Endothelial cell of umbilical vein (primary cell): ENCODE results near the gene ARNT2. TPM values are rescaled to one million over a fixed set of nuclear protein-coding genes. Genes with fewer than 3 reads are reported as not detected.

Source experiments
- BruUV-seq: library from RNA; stranded (reverse); fragments of 400-500 nt; replicated peaks from 2 replicates; lab custom pipeline; 2021; lab: Mats Ljungman, UMichigan
- CTCF ChIA-PET: fragments of 300-600, 350-600 bp; sonication (Branson Sonifier 250); formaldehyde crosslinking; loops from one replicate; lab custom pipeline; 2021; ENCODE audit warnings: antibody characterized with exemption, inconsistent platforms; lab: Charles Lee
- POLR2A ChIA-PET: fragments of 300-600, 350-600 bp; sonication (Branson Sonifier 250); formaldehyde crosslinking; loops from one replicate; lab custom pipeline; 2021; ENCODE audit warnings: antibody characterized with exemption, inconsistent platforms; lab: Charles Lee
- DNase-seq: peaks from one replicate; pipeline ENCODE4 v3.0.0-alpha.2; 2011; ENCODE audit warnings: low read depth, low spot score
- FAIRE-seq: peaks from 2 replicates; lab custom pipeline; 2011; peaks lifted over from hg19 to GRCh38; lab: Jason Lieb, UNC
- H2AFZ ChIP-seq: 2 replicates; pipeline ENCODE4 v1.6.0; 2012; ENCODE audit warnings: low read depth, low read length, control low read depth, inconsistent platforms
- H3K27ac ChIP-seq: 2 replicates; pipeline ENCODE4 v1.5.1; 2011; ENCODE audit warnings: low read depth, mild to moderate bottlenecking, control low read depth, low read length, moderate library complexity; ENCODE audit not compliant: insufficient read depth
- H3K27me3 ChIP-seq, 2 experiments: 2 replicates each; pipeline versions ENCODE4 v1.6.0 to v1.6.1; 2011; ENCODE audit warnings: low read length in 2 of 2, mixed read lengths in 1 of 2; ENCODE audit not compliant: control insufficient read depth in 2 of 2, insufficient read depth in 2 of 2
- H3K36me3 ChIP-seq, 2 experiments: 2 replicates in 1 of 2; 3 replicates in 1 of 2; pipeline ENCODE4 v1.5.1; 2011; ENCODE audit warnings: low read length in 2 of 2, mild to moderate bottlenecking in 1 of 2, moderate library complexity in 1 of 2; ENCODE audit not compliant: control insufficient read depth in 2 of 2, insufficient read depth in 2 of 2; ENCODE audit errors: extremely low read depth in 1 of 2
- H3K4me1 ChIP-seq: 3 replicates; pipeline ENCODE4 v1.5.1; 2011; ENCODE audit warnings: mild to moderate bottlenecking, low read length; ENCODE audit not compliant: control insufficient read depth, insufficient read depth; ENCODE audit errors: extremely low read depth
- H3K4me2 ChIP-seq: 2 replicates; pipeline ENCODE4 v1.6.1; 2011; ENCODE audit warnings: low read length, control low read depth, mixed read lengths; ENCODE audit not compliant: insufficient read depth
- H3K4me3 ChIP-seq, 3 experiments: fragments of 200-600 bp in 1 of 3; sonication (generic), shearing (Covaris generic) in 1 of 3; replicated peaks in 1 of 3; 2 replicates each; pipeline ENCODE4 v1.5.1; 2011 to 2016; ENCODE audit warnings: control low read depth in 3 of 3, low read length in 3 of 3, mild to moderate bottlenecking in 2 of 3, inconsistent platforms in 1 of 3, low read depth in 1 of 3, moderate library complexity in 1 of 3; ENCODE audit not compliant: insufficient read depth in 1 of 3
- H3K79me2 ChIP-seq: 2 replicates; pipeline ENCODE4 v1.6.0; 2012; ENCODE audit warnings: low read length, inconsistent platforms; ENCODE audit not compliant: control insufficient read depth, insufficient read depth
- H3K9ac ChIP-seq: replicated peaks from 2 replicates; pipeline ENCODE3; 2011; ENCODE audit warnings: low read length, control low read depth; ENCODE audit not compliant: insufficient read depth; ENCODE audit errors: extremely low read depth
- H3K9me1 ChIP-seq: replicated peaks from 3 replicates; pipeline ENCODE4 v1.6.0; 2011; ENCODE audit warnings: mild to moderate bottlenecking, low read length; ENCODE audit not compliant: control insufficient read depth, insufficient read depth; ENCODE audit errors: extremely low read depth
- H3K9me3 ChIP-seq: replicated peaks from 2 replicates; pipeline ENCODE4 v1.5.1; 2012; ENCODE audit warnings: low read length, inconsistent platforms; ENCODE audit not compliant: control insufficient read depth, insufficient read depth
- H4K20me1 ChIP-seq: replicated peaks from 2 replicates; pipeline ENCODE3; 2011; ENCODE audit warnings: mild to moderate bottlenecking, low read length; ENCODE audit not compliant: control insufficient read depth, insufficient read depth; ENCODE audit errors: extremely low read depth
- FOS ChIP-seq: IDR thresholded peaks from 2 replicates; pipeline ENCODE4 v1.6.1; 2011; ENCODE audit warnings: mild to moderate bottlenecking, low read length, moderate library complexity, borderline replicate concordance; ENCODE audit not compliant: insufficient read depth
- JUN ChIP-seq: IDR thresholded peaks from 2 replicates; pipeline ENCODE4 v1.6.1; 2011; ENCODE audit warnings: borderline replicate concordance, low read depth; ENCODE audit not compliant: insufficient read length, insufficient read depth
- MAX ChIP-seq: IDR thresholded peaks from 2 replicates; pipeline ENCODE4 v1.6.1; 2011; ENCODE audit not compliant: insufficient read depth, insufficient read length
- MYC ChIP-seq: IDR thresholded peaks from one replicate; pipeline ENCODE4 v1.6.1; 2011; ENCODE audit warnings: mild to moderate bottlenecking, low read depth, low read length
- POLR2A ChIP-seq: IDR thresholded peaks from 2 replicates; pipeline ENCODE4 v1.6.1; 2012; ENCODE audit warnings: low read depth, mild to moderate bottlenecking, control low read depth, low read length
- dilution Hi-C: fragments of 300-500 bp; cut with MboI; formaldehyde crosslinking; loops from one replicate; pipeline ENCODE4 v1.15.0; 2019; ENCODE audit warnings: low sequenced_read_pairs; ENCODE audit not compliant: extremely low pct_ligation_motif_present
- intact Hi-C: fragments of 100-400 bp; cut with micrococcal nuclease; formaldehyde crosslinking; loops from one replicate; pipeline ENCODE4 v1.10.0; 2022
- polyA plus RNA-seq, 4 experiments: library from polyadenylated mRNA; depleted of rRNA in 3 of 4; stranded (reverse) in 3 of 4; unstranded in 1 of 4; fragments of >200 nt; gene quantifications; 2 replicates each; pipeline versions ENCODE4 v1.2.1 to v1.2.3, GENCODE V29; 2011 to 2012; ENCODE audit warnings: missing spikeins in 1 of 4
- total RNA-seq: library from RNA; stranded (reverse); gene quantifications from 2 replicates; pipeline ENCODE4 v1.2.3, GENCODE V29; 2021
- TF ChIP-seq, protein P1 (sequence below), 2 donors: IDR thresholded peaks; 1 replicate in 1 of 2; 2 replicates in 1 of 2; pipeline ENCODE4 v1.5.1; 2011; ENCODE audit warnings: low read length in 2 of 2, mild to moderate bottlenecking in 2 of 2, moderate library complexity in 2 of 2, control low read depth in 1 of 2, inconsistent platforms in 1 of 2, low read depth in 1 of 2; ENCODE audit not compliant: insufficient read depth in 1 of 2; ENCODE audit errors: extremely low read depth in 1 of 2

The ARNT2 gene
- total and polyA plus RNA-seq, 2 donors (not counting 3 experiments of a cell fraction or from before 2014, with no cell fraction given), result 0.03 to 0.20 TPM

- ChIA-PET CTCF (interaction anchor here (1.5 kb wide), 1 partner anchor 509 kb away, joined by 4 read pairs; no protein-coding TSS in a partner anchor), POLR2A (no interaction called here)
- H3K9me1 ChIP-seq, result no peaks in the 10 kb centered on the region
- H3K36me3 ChIP-seq, result no peaks in the 10 kb centered on the region
- H3K9me3 ChIP-seq, result no peaks in the 10 kb centered on the region
- dilution Hi-C loops, result no loop called here
- no peak overlapping the region for H3K4me2 ChIP-seq
- no peaks in the 10 kb centered on the region for H3K4me1 ChIP-seq
- no peak overlapping the region for H3K4me3 ChIP-seq
- H3K27ac ChIP-seq, result no peak overlapping the region
- TF ChIP-seq JUN, result no peak
- TF ChIP-seq MYC, result no peak
- no peak for TF ChIP-seq MAX
- no peak for TF ChIP-seq FOS
- TF ChIP-seq, protein P1, sequence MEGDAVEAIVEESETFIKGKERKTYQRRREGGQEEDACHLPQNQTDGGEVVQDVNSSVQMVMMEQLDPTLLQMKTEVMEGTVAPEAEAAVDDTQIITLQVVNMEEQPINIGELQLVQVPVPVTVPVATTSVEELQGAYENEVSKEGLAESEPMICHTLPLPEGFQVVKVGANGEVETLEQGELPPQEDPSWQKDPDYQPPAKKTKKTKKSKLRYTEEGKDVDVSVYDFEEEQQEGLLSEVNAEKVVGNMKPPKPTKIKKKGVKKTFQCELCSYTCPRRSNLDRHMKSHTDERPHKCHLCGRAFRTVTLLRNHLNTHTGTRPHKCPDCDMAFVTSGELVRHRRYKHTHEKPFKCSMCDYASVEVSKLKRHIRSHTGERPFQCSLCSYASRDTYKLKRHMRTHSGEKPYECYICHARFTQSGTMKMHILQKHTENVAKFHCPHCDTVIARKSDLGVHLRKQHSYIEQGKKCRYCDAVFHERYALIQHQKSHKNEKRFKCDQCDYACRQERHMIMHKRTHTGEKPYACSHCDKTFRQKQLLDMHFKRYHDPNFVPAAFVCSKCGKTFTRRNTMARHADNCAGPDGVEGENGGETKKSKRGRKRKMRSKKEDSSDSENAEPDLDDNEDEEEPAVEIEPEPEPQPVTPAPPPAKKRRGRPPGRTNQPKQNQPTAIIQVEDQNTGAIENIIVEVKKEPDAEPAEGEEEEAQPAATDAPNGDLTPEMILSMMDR (IDR thresholded peaks at IDR 0.05; ENCODE audit: extremely low read depth in 1 of 2, insufficient read depth in 1 of 2, low read depth in 1 of 2, low read length in 2 of 2), result no peak
- TF ChIP-seq POLR2A, result no peak
- BruUV-seq, result no TSS peak
- FAIRE-seq (no peak), DNase-seq (no peak)
- H4K20me1 ChIP-seq, result no peaks in the 10 kb centered on the region
- H3K79me2 ChIP-seq, result no peaks in the 10 kb centered on the region
- intact Hi-C loops, result no loop called here
- H2AFZ ChIP-seq, result no peak overlapping the region
- H3K27me3 ChIP-seq, result peaks cover 0 to 1% of the 10 kb centered on the region in 2 experiments
- H3K9ac ChIP-seq, result no peak overlapping the region
Measured at GRCh38 chr15:80462111-80462510, 57.9 kb downstream of the ARNT2 start.
